Endothelial cell (in vitro differentiated cells): ENCODE results near the gene RNF224. TPM values are rescaled to one million over a fixed set of nuclear protein-coding genes. Genes with fewer than 3 reads are reported as not detected.

Experiments
- DNase-seq: peaks from one replicate; pipeline ENCODE4 v3.0.0; 2021; ENCODE audit warnings: low spot score
- H3K27ac Mint-ChIP-seq: one replicate; pipeline ENCODE4 v1.8.0; 2021; ENCODE audit warnings: mixed read lengths, inconsistent platforms; ENCODE audit not compliant: unreplicated experiment
- H3K27me3 Mint-ChIP-seq: one replicate; pipeline ENCODE4 v1.8.0; 2021; ENCODE audit warnings: mild to moderate bottlenecking, moderate library complexity, mixed read lengths, inconsistent platforms; ENCODE audit not compliant: unreplicated experiment
- H3K36me3 Mint-ChIP-seq: one replicate; pipeline ENCODE4 v1.8.0; 2021; ENCODE audit warnings: mild to moderate bottlenecking, low read depth, mixed read lengths, inconsistent platforms; ENCODE audit not compliant: unreplicated experiment
- H3K4me1 Mint-ChIP-seq: one replicate; pipeline ENCODE4 v1.8.0; 2021; ENCODE audit warnings: mild to moderate bottlenecking, mixed read lengths, inconsistent platforms; ENCODE audit not compliant: unreplicated experiment
- H3K4me3 Mint-ChIP-seq: one replicate; pipeline ENCODE4 v1.8.0; 2021; ENCODE audit warnings: mild to moderate bottlenecking, mixed read lengths, inconsistent platforms; ENCODE audit not compliant: unreplicated experiment
- H3K9me3 Mint-ChIP-seq: one replicate; pipeline ENCODE4 v1.8.0; 2021; ENCODE audit warnings: mixed read lengths, inconsistent platforms; ENCODE audit not compliant: unreplicated experiment
- CTCF ChIP-seq: fragments of 200-600 bp; sonication (generic); IDR thresholded peaks from one replicate; pipeline ENCODE4 v1.5.0; 2021; ENCODE audit warnings: antibody characterized with exemption; ENCODE audit not compliant: unreplicated experiment
- total RNA-seq: library from RNA; stranded (reverse); fragmentation: NEBNext Ultra II Directional; extraction: Animal tissue kit (Norgen Biotek cat#: 25700); gene quantifications from one replicate; pipeline ENCODE4 v1.2.1, GENCODE V29; 2021; ENCODE audit not compliant: unreplicated experiment

RNF224 gene
- total RNA-seq, 1 donor from 2014 or later = not detected

DNA sequence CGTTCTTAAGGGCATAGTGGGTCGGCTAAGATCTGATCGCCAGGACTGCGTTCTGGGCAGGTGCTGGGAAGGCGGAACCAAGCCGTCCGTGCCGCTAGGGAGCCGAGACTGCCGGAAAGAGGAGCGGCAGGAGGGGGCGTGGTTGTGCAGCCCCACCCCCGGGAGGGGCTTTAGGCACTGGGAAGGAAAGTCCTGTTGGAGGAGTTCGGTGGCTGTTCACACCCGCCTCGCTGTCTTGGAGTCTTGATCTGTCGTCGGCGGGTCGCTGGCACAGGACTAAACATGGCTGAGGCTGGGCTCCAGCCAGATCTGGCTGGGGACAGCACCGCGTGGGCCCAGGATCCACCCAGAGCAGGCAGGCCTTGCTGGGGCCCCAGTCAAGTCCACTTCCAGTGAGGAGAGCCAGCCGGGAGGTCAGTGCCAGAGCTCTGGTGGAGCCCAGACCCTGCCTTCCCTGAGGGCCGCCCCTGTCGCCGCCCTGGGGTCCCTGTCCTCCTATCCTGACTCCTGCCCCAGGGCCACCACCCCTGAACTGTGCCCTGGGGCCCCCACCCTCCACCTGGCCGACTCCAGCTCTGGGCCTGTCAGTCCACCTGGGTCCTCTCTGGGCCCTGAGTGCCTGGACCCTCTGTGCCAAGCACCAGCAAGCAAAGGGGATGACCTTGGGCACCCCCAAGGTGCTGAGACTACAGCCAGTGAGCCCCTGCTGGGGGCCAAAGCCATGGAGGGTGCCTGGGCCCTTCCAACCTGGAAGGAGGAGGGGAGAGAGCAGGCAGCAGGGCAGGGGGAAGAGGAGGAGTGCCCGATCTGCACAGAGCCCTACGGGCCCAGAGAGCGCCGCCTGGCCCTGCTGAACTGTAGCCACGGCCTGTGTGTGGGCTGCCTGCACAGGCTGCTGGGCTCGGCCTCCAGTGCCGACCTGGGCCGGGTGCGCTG lies 9.8 kb upstream of the RNF224 start:
- no peak overlapping the region for H3K4me3 Mint-ChIP-seq
- H3K4me1 Mint-ChIP-seq = no peaks in the 10 kb centered on the region
- H3K27ac Mint-ChIP-seq = no peak overlapping the region
- DNase-seq = peak; percentile 42
- H3K9me3 Mint-ChIP-seq = no peaks in the 10 kb centered on the region
- H3K36me3 Mint-ChIP-seq = peaks cover 5% of the 10 kb centered on the region
- H3K27me3 Mint-ChIP-seq = peaks cover 7% of the 10 kb centered on the region
- no peak for TF ChIP-seq CTCF

DNA sequence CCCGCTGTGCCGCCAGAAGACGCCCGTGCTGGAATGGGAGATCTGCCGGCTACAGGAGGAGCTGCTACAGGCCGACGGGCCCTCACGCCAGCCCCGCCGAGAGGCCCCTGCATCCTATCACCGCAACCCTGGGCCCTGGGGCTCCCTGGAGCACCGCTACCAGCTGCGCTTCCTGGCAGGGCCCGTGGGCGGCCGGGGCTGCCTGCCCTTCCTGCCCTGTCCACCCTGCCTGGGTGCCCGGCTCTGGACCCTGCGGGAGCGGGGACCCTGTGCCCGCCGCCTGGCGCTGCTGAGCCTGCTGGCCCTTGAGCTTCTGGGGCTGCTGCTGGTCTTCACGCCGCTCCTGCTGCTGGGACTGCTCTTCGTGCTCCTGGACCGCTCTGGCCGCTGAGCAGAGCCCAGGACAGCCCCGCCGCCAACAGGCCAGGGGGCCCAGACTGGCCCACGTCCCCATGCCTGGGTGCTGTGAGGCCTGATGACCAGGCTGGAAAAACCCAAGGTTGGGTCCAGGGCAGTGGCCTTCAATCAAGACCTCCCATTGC lies 9.0 kb upstream of the RNF224 start:
- H3K27ac Mint-ChIP-seq = no peak overlapping the region
- no peaks in the 10 kb centered on the region for H3K9me3 Mint-ChIP-seq
- H3K4me3 Mint-ChIP-seq = no peak overlapping the region
- peaks cover 7% of the 10 kb centered on the region for H3K27me3 Mint-ChIP-seq
- no peak for TF ChIP-seq CTCF
- H3K4me1 Mint-ChIP-seq = no peaks in the 10 kb centered on the region
- no peak for DNase-seq
- H3K36me3 Mint-ChIP-seq = no peaks in the 10 kb centered on the region

- no peak for DNase-seq
- TF ChIP-seq CTCF = no peak
- peaks cover 7% of the 10 kb centered on the region for H3K27me3 Mint-ChIP-seq
- H3K27ac Mint-ChIP-seq = no peak overlapping the region
- H3K36me3 Mint-ChIP-seq = no peaks in the 10 kb centered on the region
- H3K4me3 Mint-ChIP-seq = no peak overlapping the region
- H3K4me1 Mint-ChIP-seq = no peaks in the 10 kb centered on the region
- H3K9me3 Mint-ChIP-seq = no peaks in the 10 kb centered on the region
These were observed 8.5 kb upstream of the RNF224 start for GRCh38 chr9:137218754-137219271.

- Mint-ChIP-seq H3K4me3 (no peak overlapping the region), H3K27me3 (peaks cover 5% of the 10 kb centered on the region), H3K4me1 (no peaks in the 10 kb centered on the region), H3K36me3 (no peaks in the 10 kb centered on the region), H3K9me3 (no peaks in the 10 kb centered on the region), H3K27ac (no peak overlapping the region)
- DNase-seq = no peak
- no peak for TF ChIP-seq CTCF
These were observed 7.5 kb upstream of the RNF224 start for GRCh38 chr9:137219757-137220316.
